Activated CD4-positive, alpha-beta T cell treated with anti-CD3 and anti-CD28 coated beads for 36 hours (primary cell): ENCODE measurements around the gene HS3ST6. TPM values are rescaled to one million over a fixed set of nuclear protein-coding genes. Genes with fewer than 3 reads are reported as not detected.

Experiments used
- ATAC-seq: fragments of 200-7000 bp; cut with Tn5 transposase; one replicate; pipeline ENCODE4 v1.10.0; 2021; ENCODE audit warnings: mild to moderate bottlenecking, moderate library complexity
- CTCF ChIA-PET: fragments of 350-600 bp; sonication (Branson Sonifier 250); formaldehyde crosslinking; loops from one replicate; lab custom pipeline; 2021; ENCODE audit warnings: antibody characterized with exemption; lab: Charles Lee
- POLR2A ChIA-PET: fragments of 350-600 bp; sonication (Branson Sonifier 250); formaldehyde crosslinking; loops from one replicate; lab custom pipeline; 2021; ENCODE audit warnings: antibody characterized with exemption, inconsistent platforms; lab: Charles Lee
- DNase-seq: peaks from one replicate; pipeline ENCODE4 v3.0.0-alpha.2; 2020
- H3K27ac Mint-ChIP-seq: one replicate; pipeline ENCODE4 v1.8.0; 2021; ENCODE audit warnings: mixed read lengths
- H3K27me3 Mint-ChIP-seq: one replicate; pipeline ENCODE4 v1.8.0; 2021; ENCODE audit warnings: mixed read lengths
- H3K36me3 Mint-ChIP-seq: one replicate; pipeline ENCODE4 v1.8.0; 2021; ENCODE audit warnings: low read depth, mixed read lengths
- H3K4me1 Mint-ChIP-seq: one replicate; pipeline ENCODE4 v1.8.0; 2021; ENCODE audit warnings: mixed read lengths
- H3K4me3 Mint-ChIP-seq: one replicate; pipeline ENCODE4 v1.8.0; 2021; ENCODE audit warnings: mild to moderate bottlenecking, moderate library complexity, mixed read lengths
- H3K9me3 Mint-ChIP-seq: one replicate; pipeline ENCODE4 v1.8.0; 2021; ENCODE audit warnings: low read depth, mixed read lengths
- intact Hi-C, 2 experiments: fragments of 100-400 bp; cut with DNase I in 1 of 2; cut with micrococcal nuclease in 1 of 2; formaldehyde crosslinking; loops; one replicate each; pipeline versions ENCODE4 v1.14.2 to v1.15.1; 2022 to 2024; cut with DNase I, micrococcal nuclease
- total RNA-seq, 2 experiments: library from RNA; stranded (reverse); gene quantifications; one replicate each; pipeline ENCODE4 v1.2.3, GENCODE V29; 2021

Gene HS3ST6
- total RNA-seq, 2 experiments from 2014 or later, result not detected

- no peak for ATAC-seq
- H3K4me3 Mint-ChIP-seq, result no peak overlapping the region
- intact Hi-C loops, result no loop called here
- H3K4me1 Mint-ChIP-seq, result peaks cover 3% of the 10 kb centered on the region
- H3K36me3 Mint-ChIP-seq, result no peaks in the 10 kb centered on the region
- peaks cover 22% of the 10 kb centered on the region for H3K27me3 Mint-ChIP-seq
- DNase-seq, result no peak
- CTCF ChIA-PET, result interaction anchor here (0.6 to 1.0 kb wide), 3 partner anchors 115 to 131 kb away, joined by 3 read pairs; no protein-coding TSS in a partner anchor
- no peak overlapping the region for H3K27ac Mint-ChIP-seq
- POLR2A ChIA-PET, result no interaction called here
- H3K9me3 Mint-ChIP-seq, result no peaks in the 10 kb centered on the region
Observed at GRCh38 chr16:1874854-1875253, 43.4 kb downstream of the HS3ST6 start.

GRCh38 chr16:1871974-1872635, 46.1 kb downstream of the HS3ST6 start, which contains the start of gene MEIOB:
Gene MEIOB, minus strand, starts transcription at chr16:1872164. Its CDS starts 3,989 bp downstream, at chr16:1868175.
- POLR2A ChIA-PET, result no interaction called here
- ATAC-seq, result peak; percentile 91

GRCh38 chr16:1870365-1871082, 47.7 kb downstream of the HS3ST6 start:
- DNase-seq (no peak), ATAC-seq (no peak)
- Mint-ChIP-seq H3K4me3 (no peak overlapping the region), H3K36me3 (no peaks in the 10 kb centered on the region), H3K27me3 (peaks cover 15% of the 10 kb centered on the region), H3K4me1 (peaks cover 3% of the 10 kb centered on the region), H3K27ac (no peak overlapping the region), H3K9me3 (no peaks in the 10 kb centered on the region)
- intact Hi-C loops, result no loop called here
- ChIA-PET POLR2A (no interaction called here), CTCF (interaction anchor here (0.6 kb wide), 1 partner anchor 65 kb away, joined by 3 read pairs; no protein-coding TSS in a partner anchor)

More at GRCh38 chr16:1871974-1872635, 46.1 kb downstream of the HS3ST6 start, which contains the start of gene MEIOB:
- Mint-ChIP-seq H3K27me3 (peaks cover 17% of the 10 kb centered on the region), H3K4me3 (peak within 1 kb of the TSS; percentile 50), H3K27ac (no peak within 1 kb of the TSS), H3K36me3 (no peaks in the 10 kb centered on the region), H3K4me1 (peaks cover 3% of the 10 kb centered on the region), H3K9me3 (no peaks in the 10 kb centered on the region)
- CTCF ChIA-PET, result no interaction called here
- intact Hi-C loops, result loop anchor here in 1 of 2 experiments (1.0 to 2.0 kb wide), 2 partner anchors 46 to 57 kb away; partner anchors contain the start of gene HAGH
- DNase-seq, result peak; percentile 74

GRCh38 chr16:1865902-1866690, 52.1 kb downstream of the HS3ST6 start:
- Mint-ChIP-seq H3K36me3 (no peaks in the 10 kb centered on the region), H3K27ac (no peak overlapping the region), H3K4me3 (no peak overlapping the region), H3K27me3 (peaks cover 5% of the 10 kb centered on the region), H3K4me1 (no peaks in the 10 kb centered on the region), H3K9me3 (no peaks in the 10 kb centered on the region)
- POLR2A ChIA-PET, result no interaction called here
- intact Hi-C loops, result loop anchor here in 1 of 2 experiments (10.0 kb wide), 1 partner anchor 279 kb away; the partner anchor contains the start of gene RAB26
- CTCF ChIA-PET, result interaction anchor here (0.7 to 1.1 kb wide), 5 partner anchors 11 to 423 kb away, joined by 3 to 4 read pairs (median 3); no protein-coding TSS in a partner anchor
- DNase-seq, result no peak
- ATAC-seq, result no peak

- H3K4me1 Mint-ChIP-seq, result no peaks in the 10 kb centered on the region
- no peak for DNase-seq
- no peaks in the 10 kb centered on the region for H3K9me3 Mint-ChIP-seq
Observed at GRCh38 chr16:1863681-1864460, 54.3 kb downstream of the HS3ST6 start.

GRCh38 chr16:1862394-1862793, 55.8 kb downstream of the HS3ST6 start:
- no peak overlapping the region for H3K4me3 Mint-ChIP-seq
- POLR2A ChIA-PET, result no interaction called here
- CTCF ChIA-PET, result interaction anchor here (0.6 to 2.2 kb wide), 6 partner anchors 13 to 150 kb away, joined by 3 to 6 read pairs (median 4); no protein-coding TSS in a partner anchor
- H3K27ac Mint-ChIP-seq, result no peak overlapping the region
- DNase-seq, result no peak
- peaks cover 24% of the 10 kb centered on the region for H3K27me3 Mint-ChIP-seq
- no peaks in the 10 kb centered on the region for H3K9me3 Mint-ChIP-seq
- no peak for ATAC-seq
- no peaks in the 10 kb centered on the region for H3K36me3 Mint-ChIP-seq
- no peaks in the 10 kb centered on the region for H3K4me1 Mint-ChIP-seq
- intact Hi-C loops, result loop anchor here (5.0 to 10.0 kb wide), 2 partner anchors 280 to 282 kb away; partner anchors contain the start of gene RAB26 (in 1 of the 2)

More at GRCh38 chr16:1863681-1864460, 54.3 kb downstream of the HS3ST6 start:
- H3K4me3 Mint-ChIP-seq, result no peak overlapping the region
- ChIA-PET CTCF (interaction anchor here (1.1 to 2.2 kb wide), 3 partner anchors 13 to 67 kb away, joined by 3 to 6 read pairs (median 4); no protein-coding TSS in a partner anchor), POLR2A (no interaction called here)
- no peak for ATAC-seq
- intact Hi-C loops, result loop anchor here (1.0 to 10.0 kb wide), 3 partner anchors 65 to 281 kb away; partner anchors contain the start of gene RAB26 (in 1 of the 2)
- H3K27me3 Mint-ChIP-seq, result peaks cover 15% of the 10 kb centered on the region
- no peaks in the 10 kb centered on the region for H3K36me3 Mint-ChIP-seq
- no peak overlapping the region for H3K27ac Mint-ChIP-seq

GRCh38 chr16:1861730-1862129, 56.5 kb downstream of the HS3ST6 start:
- CTCF ChIA-PET, result interaction anchor here (0.5 to 2.2 kb wide), 4 partner anchors 12 to 46 kb away, joined by 3 to 6 read pairs (median 4); no protein-coding TSS in a partner anchor
- no peak overlapping the region for H3K27ac Mint-ChIP-seq
- peaks cover 6% of the 10 kb centered on the region for H3K4me1 Mint-ChIP-seq
- intact Hi-C loops, result loop anchor here (5.0 to 10.0 kb wide), 2 partner anchors 281 to 283 kb away; partner anchors contain the start of gene RAB26 (in 1 of the 2)
- DNase-seq (no peak), ATAC-seq (no peak)
- POLR2A ChIA-PET, result no interaction called here
- no peak overlapping the region for H3K4me3 Mint-ChIP-seq
- H3K36me3 Mint-ChIP-seq, result no peaks in the 10 kb centered on the region
- H3K9me3 Mint-ChIP-seq, result no peaks in the 10 kb centered on the region
- peaks cover 27% of the 10 kb centered on the region for H3K27me3 Mint-ChIP-seq

Other genes with a start within 250 kb of the HS3ST6 start
- gene JPT2, start 240.1 kb downstream of the HS3ST6 start, total RNA-seq, result 100 to 1,000 TPM in 1 of 2 experiments, 10 to 100 TPM in 1; 77.1 to 111 TPM
- 10 to 100 TPM; 56.7 to 57.6 TPM for gene MAPK8IP3, start 212.2 kb downstream of the HS3ST6 start, total RNA-seq
- 10 to 100 TPM; 23.7 to 43.6 TPM for gene NME3, start 146.9 kb downstream of the HS3ST6 start, total RNA-seq
- gene EME2, start 145.6 kb downstream of the HS3ST6 start, total RNA-seq, result 10 to 100 TPM; 13.1 to 18.4 TPM
- gene MRPS34, start 145.3 kb downstream of the HS3ST6 start, total RNA-seq, result 100 to 1,000 TPM; 146 to 175 TPM
- 10 to 100 TPM; 12.5 to 13.6 TPM for gene SPSB3, start 135.8 kb downstream of the HS3ST6 start, total RNA-seq
- gene NUBP2, start 135.5 kb downstream of the HS3ST6 start, total RNA-seq, result 10 to 100 TPM; 34.4 to 42.4 TPM
- not detected for gene IGFALS, start 124.7 kb downstream of the HS3ST6 start, total RNA-seq
- 10 to 100 TPM; 20.9 to 25.0 TPM for gene HAGH, start 91.6 kb downstream of the HS3ST6 start, total RNA-seq
- 10 to 100 TPM; 11.6 to 11.9 TPM for gene FAHD1, start 91.2 kb downstream of the HS3ST6 start, total RNA-seq
- gene MEIOB, start 46.3 kb downstream of the HS3ST6 start, total RNA-seq, result under 1 TPM; 0.14 to 0.21 TPM
- gene MSRB1, start 24.8 kb upstream of the HS3ST6 start, total RNA-seq, result 10 to 100 TPM; 17.3 to 21.8 TPM
- not detected for gene RPL3L, start 36.3 kb upstream of the HS3ST6 start, total RNA-seq
- 100 to 1,000 TPM; 113 to 118 TPM for gene NDUFB10, start 41.1 kb upstream of the HS3ST6 start, total RNA-seq
- 1,000 to 10,000 TPM; 5,351 to 6,287 TPM for gene RPS2, start 46.4 kb upstream of the HS3ST6 start, total RNA-seq
- gene RNF151, start 48.4 kb upstream of the HS3ST6 start, total RNA-seq, result not detected
- 10 to 100 TPM; 47.4 to 48.6 TPM for gene TBL3, start 53.6 kb upstream of the HS3ST6 start, total RNA-seq
- gene NOXO1, start 63.1 kb upstream of the HS3ST6 start, total RNA-seq, result not detected
- gene GFER, start 65.8 kb upstream of the HS3ST6 start, total RNA-seq, result 10 to 100 TPM; 25.0 to 25.8 TPM
- gene SYNGR3, start 71.6 kb upstream of the HS3ST6 start, total RNA-seq, result 1 to 10 TPM; 4.8 to 5.9 TPM
- gene ZNF598, start 91.4 kb upstream of the HS3ST6 start, total RNA-seq, result 10 to 100 TPM; 64.6 to 69.8 TPM
- gene NPW, start 101.4 kb upstream of the HS3ST6 start, total RNA-seq, result 1 to 10 TPM; 2.0 to 2.8 TPM
- gene NHERF2, start 108.5 kb upstream of the HS3ST6 start, total RNA-seq, result 1 to 10 TPM; 1.9 to 2.7 TPM
- gene NTHL1, start 129.4 kb upstream of the HS3ST6 start, total RNA-seq, result 10 to 100 TPM; 22.6 to 26.1 TPM
- 10 to 100 TPM; 49.6 to 72.9 TPM for gene TSC2, start 129.6 kb upstream of the HS3ST6 start, total RNA-seq
- 10 to 100 TPM; 64.3 to 71.2 TPM for gene PKD1, start 217.5 kb upstream of the HS3ST6 start, total RNA-seq
- under 1 TPM in 1 of 2 experiments, not detected in 1; 0.21 TPM for gene RAB26, start 230.2 kb upstream of the HS3ST6 start, total RNA-seq
- gene TRAF7, start 237.4 kb upstream of the HS3ST6 start, total RNA-seq, result 10 to 100 TPM; 70.7 to 93.7 TPM